Neural cell (in vitro differentiated cells): ENCODE data around the gene CDCP1.

Experiments used
- CTCF ChIP-seq: fragments of 450-650 bp; IDR thresholded peaks from 2 replicates; pipeline ENCODE4 v1.5.1; 2014; ENCODE audit warnings: antibody characterized with exemption, mild to moderate bottlenecking, moderate library complexity; ENCODE audit not compliant: poor library complexity, severe bottlenecking
- EP300 ChIP-seq: fragments of 450-650 bp; conservative IDR thresholded peaks from 2 replicates; pipeline ENCODE4 v1.6.1; 2014; ENCODE audit warnings: antibody characterized with exemption, mild to moderate bottlenecking, moderate library complexity; ENCODE audit not compliant: poor library complexity, severe bottlenecking
- EZH2 ChIP-seq: fragments of 200-600, 300-800 bp; shearing (Covaris generic), sonication (generic); IDR thresholded peaks from 2 replicates; pipeline ENCODE4 v1.6.1; 2014; ENCODE audit warnings: antibody characterized with exemption, low read length, borderline replicate concordance, mild to moderate bottlenecking; ENCODE audit not compliant: insufficient read depth, poor library complexity, severe bottlenecking
- MXI1 ChIP-seq: fragments of 450-650 bp; conservative IDR thresholded peaks from 2 replicates; pipeline ENCODE4 v1.6.1; 2014; ENCODE audit warnings: antibody characterized with exemption, mild to moderate bottlenecking; ENCODE audit not compliant: poor library complexity, severe bottlenecking
- POLR2AphosphoS5 ChIP-seq: IDR thresholded peaks from 2 replicates; pipeline ENCODE4 v1.6.1; 2012
- TAF1 ChIP-seq: IDR thresholded peaks from 2 replicates; pipeline ENCODE4 v1.6.1; 2012; ENCODE audit warnings: low read depth
- TF ChIP-seq, protein P1 (sequence below): IDR thresholded peaks from 2 replicates; pipeline ENCODE4 v1.6.1; 2012; ENCODE audit warnings: borderline replicate concordance

GRCh38 chr3:45180899-45181298, 34.7 kb upstream of the CDCP1 start:
- TF ChIP-seq POLR2AphosphoS5 (no peak), CTCF (no peak), TAF1 (no peak), EZH2 (no peak), MXI1 (no peak), EP300 (no peak)
- TF ChIP-seq, protein P1, sequence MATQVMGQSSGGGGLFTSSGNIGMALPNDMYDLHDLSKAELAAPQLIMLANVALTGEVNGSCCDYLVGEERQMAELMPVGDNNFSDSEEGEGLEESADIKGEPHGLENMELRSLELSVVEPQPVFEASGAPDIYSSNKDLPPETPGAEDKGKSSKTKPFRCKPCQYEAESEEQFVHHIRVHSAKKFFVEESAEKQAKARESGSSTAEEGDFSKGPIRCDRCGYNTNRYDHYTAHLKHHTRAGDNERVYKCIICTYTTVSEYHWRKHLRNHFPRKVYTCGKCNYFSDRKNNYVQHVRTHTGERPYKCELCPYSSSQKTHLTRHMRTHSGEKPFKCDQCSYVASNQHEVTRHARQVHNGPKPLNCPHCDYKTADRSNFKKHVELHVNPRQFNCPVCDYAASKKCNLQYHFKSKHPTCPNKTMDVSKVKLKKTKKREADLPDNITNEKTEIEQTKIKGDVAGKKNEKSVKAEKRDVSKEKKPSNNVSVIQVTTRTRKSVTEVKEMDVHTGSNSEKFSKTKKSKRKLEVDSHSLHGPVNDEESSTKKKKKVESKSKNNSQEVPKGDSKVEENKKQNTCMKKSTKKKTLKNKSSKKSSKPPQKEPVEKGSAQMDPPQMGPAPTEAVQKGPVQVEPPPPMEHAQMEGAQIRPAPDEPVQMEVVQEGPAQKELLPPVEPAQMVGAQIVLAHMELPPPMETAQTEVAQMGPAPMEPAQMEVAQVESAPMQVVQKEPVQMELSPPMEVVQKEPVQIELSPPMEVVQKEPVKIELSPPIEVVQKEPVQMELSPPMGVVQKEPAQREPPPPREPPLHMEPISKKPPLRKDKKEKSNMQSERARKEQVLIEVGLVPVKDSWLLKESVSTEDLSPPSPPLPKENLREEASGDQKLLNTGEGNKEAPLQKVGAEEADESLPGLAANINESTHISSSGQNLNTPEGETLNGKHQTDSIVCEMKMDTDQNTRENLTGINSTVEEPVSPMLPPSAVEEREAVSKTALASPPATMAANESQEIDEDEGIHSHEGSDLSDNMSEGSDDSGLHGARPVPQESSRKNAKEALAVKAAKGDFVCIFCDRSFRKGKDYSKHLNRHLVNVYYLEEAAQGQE = no peak
